DMS53 treated with DMSO at 0.1 percent for 48 hours (cell line): ENCODE results near the gene KIAA1549.

Experiments used
- DNase-seq: peaks from one replicate; lab custom pipeline; 2025; ENCODE audit not compliant: unreplicated experiment; lab: John Stamatoyannopoulos, UW

Gene KIAA1549

DNA sequence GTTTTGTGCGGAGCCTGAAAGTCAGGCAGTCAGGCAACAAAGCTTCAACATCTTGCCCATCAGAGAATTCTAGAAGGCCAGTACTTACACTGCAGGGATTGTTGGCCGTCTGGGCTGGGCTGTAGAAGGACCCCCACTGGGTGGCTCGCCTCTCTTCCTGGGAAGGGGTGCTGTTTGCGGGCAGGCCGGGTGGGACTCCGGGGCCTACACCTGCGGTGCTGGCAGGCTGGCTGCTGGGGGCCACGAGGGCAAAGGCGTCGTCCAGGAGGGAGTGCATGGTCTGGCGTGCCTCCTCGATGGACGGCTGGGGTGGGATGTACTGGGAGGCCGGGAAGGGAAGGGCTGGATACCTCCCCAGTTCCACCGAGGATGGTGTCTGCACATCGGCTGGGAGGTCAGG lies 120.1 kb downstream of the KIAA1549 start:
- no peak for DNase-seq

DNA sequence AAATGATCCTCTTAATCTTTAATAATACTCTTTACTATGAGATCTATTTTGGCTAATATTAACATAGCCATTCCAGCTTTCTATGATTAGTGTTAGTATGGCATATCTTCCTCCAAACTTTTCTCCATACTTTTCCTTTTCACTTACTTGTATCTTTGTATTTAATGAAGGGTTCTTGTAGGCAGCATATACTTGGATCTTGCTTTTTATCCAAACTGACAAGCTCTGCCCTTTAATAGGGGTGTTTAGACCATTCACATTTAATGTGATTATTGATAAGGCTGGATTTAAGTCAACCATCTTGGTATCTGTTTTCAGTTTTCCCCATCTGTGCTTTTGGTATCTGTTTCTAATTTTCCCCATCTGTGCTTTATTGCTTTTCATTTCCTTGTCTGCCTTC lies 123.5 kb downstream of the KIAA1549 start:
- DNase-seq = no peak

DNA sequence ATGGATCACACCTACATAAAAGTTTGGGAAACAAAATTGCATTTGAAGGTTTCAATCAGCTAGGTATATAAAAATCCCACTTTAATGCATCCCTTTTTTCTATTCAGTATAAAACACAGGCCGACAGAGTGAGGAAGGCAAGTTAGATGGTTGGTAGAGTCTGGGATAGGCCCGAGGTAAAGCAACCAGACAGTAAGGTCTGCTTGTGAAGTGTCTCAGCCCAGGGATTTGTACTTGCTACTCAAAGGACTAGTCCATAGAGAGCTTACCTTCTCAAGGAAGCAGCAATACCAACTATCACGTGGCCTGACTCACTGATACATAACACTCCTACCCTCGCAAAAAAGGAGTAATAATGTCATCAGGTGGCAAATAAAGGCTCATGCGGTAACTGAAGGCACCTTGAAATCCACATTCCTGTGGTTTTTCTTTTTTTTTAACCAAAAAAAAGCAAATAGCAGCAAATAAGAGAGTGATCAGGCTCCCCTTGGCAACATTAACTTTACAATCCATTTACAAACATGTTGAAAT lies 127.0 kb downstream of the KIAA1549 start:
- no peak for DNase-seq

DNA sequence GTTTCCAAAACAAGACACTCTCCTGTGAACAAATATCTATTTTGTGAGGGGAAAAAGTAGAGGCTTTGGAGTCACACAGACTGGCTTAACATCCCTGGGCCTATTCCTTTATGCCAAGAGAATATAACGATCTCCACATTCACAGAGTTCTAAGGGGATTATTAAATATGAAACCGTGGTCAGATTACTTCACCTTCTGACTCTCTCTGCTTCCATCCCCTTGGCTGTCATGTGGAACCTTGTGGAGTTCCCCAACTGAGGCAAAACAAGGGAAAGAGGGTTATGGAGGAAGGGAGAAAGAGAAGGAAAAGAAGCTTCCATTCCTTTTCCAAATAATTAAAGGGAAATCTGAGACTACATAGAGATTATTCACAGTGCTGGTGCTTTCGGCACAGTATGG lies 127.7 kb downstream of the KIAA1549 start:
- DNase-seq = no peak

DNA sequence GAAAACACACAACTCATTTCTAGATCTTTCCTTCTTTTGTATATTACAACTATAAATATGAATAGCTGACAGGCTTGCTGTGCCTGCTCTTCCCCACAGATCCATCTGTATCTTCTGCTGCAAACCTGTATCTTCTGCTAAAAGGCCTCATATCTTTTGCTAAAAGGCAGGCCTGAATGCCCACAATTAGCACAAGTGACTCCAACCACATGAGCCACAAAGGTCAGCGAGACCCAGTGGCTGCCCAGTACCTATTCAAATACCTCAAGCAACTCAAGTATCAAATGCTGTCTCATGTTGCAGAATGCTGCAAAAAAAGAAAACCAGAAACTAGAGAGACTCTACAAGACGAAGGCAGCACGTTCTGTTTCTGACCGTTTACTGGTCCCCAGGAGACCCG lies 128.7 kb downstream of the KIAA1549 start:
- DNase-seq = no peak

DNA sequence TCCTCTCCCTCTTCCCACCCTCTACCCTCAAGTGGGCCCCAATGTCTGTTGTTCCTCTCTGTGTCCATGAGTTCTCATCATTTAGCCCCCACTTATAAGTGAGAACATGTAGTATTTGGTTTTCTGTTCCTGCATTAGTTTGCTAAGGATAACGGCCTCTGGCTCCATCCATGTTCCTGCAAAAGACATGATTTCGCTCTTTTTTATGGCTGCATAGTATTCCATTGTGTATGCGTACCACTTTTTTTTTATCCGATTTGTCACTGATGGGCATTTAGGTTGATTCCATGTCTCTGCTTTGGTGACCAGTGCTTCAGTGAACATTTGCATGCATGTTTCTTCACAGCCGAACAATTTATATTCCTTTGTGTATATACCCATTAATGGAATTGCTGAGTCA lies 131.5 kb downstream of the KIAA1549 start:
- no peak for DNase-seq

DNA sequence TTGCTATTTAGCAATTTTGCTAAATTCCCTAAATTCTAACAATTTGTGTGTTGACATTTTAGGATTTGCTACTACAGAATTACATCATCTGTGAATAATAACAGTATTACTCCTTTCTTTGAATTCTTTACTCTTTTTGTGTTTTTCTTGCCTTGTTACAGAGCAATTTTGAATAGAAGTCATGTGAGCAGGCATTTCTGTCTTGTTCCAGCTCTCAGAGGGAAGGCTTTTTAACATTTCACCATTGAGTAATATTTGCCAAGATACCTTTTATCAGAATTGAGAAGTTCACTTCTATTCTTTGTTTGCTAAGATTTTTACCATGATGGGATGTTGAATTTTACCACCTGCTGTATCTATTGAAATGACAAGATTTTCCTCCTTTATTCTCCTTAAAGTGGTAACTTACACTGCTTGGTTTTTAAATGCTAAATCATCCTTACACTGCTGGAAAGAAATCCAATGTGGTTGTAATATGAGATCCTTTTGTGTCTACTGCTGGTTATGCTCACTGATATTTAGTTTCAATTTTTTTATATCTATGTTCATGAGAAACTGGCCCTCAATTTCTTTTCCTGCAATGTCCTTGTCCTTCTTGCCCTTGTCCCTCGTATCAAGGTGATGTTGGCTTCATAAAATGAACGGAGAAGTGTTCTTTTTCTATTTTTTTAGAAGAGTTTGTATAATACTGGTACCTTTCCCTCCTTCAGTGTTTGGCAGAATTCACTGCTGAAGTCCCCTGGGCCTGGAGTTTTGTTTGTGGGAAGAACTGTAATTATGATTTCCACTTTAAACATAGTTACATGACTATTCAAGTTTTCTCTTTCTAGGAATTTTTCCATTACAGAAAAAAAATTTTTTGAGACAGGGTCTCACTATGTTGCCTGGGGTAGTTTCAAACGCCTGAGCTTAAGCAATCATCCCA lies 132.9 kb downstream of the KIAA1549 start:
- no peak for DNase-seq

DNA sequence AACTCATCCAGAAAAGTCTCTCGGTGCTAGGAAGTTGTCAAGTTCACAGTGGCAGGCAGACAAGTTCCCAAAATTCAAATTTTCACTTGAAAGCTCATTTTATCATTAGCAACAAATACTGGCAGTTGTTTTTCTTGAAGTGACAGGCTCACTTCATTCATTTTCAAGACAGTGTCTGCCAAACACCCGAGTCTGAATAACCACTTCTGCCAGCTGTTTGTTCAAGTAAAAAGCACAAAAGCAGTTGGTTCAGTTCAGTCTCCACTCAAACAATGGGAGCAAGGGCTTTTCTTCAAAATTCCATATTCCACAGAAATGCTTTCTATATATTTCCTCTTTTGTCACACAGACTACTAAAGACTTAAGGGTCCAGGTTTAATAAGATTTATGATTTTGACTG lies 135.5 kb downstream of the KIAA1549 start:
- DNase-seq = no peak

DNA sequence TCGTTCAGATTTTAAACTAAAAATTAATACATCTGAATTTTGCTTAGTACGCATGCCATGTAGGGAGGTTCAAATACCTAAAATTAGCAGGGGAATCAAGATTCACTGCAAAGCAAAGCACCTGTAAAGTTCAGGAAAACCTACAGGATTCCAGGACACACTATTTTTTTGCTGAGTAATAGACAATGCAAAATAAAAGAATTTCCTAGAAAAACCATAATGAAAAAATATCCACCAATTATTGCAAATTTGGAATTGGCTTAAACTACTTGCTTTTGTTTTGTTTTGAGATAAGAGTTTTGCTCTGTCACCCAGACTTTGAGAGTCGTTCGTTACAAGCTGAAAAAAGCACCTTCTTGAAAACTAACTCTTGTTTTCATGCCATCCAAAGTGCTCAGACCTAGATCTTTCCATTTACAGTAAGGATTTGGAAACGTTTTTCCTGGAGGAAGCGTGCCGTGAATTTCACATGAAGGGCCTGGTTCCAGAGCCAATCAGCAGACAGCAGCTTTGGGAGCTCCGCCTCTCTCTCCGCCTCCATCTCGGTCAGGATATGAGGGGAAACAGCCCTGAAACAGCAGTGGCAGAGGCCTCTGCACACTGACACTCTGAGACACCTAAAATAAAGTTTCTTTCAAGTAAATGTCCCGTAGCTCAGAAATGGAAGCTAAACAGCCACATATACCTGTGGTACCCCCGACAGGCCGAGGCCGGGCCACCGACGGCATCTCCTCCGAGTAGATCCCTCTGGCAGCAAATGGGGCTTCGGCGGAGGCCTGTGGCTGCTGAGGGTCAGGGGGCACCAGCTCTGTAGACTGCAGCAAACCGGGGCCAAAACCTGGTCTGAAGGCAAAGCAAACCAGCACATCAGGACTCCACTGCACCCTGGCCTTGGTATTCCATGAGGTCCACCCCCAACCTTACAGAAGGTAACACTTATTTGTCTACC lies 137.3 kb downstream of the KIAA1549 start:
- DNase-seq = no peak

DNA sequence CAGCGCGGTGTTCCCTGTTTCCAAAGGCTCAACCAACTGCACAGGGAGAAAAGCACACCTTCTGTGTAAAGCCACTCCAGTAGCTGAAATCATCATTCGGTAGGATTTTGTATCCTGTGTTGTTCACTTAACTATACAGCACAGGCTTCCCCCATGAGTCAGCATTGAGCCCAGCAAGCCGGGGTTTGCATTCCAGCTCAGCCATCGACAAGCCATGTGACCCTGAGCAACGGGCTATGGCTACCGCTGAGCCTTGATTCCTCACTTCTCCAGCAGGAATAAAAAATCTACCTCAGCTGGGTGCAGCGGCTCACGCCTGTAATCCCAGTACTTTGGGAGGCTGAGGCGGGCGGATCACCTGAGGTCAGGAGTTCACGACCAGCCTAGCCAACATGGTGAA lies 139.1 kb downstream of the KIAA1549 start:
- no peak for DNase-seq

DNA sequence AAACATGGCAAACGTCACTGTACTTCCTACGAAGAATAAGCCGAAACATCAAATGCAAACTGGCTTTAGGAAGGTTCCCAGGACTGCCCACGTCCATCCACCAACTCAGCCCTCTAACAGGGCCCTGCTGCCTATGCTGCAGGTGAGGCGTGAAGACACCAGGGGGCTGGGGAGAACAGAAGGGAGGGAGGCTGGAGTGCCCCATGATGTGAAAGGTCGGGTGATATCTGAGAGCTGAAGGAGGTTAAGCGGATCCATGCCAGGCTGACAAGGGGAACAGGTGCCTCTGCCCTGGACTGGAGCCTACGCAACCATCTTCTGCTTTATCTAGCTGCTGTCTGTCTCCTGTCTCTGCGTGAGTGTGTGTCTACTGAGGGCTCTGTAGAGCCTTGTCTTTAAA lies 143.0 kb downstream of the KIAA1549 start:
- peak; percentile 83 for DNase-seq

DNA sequence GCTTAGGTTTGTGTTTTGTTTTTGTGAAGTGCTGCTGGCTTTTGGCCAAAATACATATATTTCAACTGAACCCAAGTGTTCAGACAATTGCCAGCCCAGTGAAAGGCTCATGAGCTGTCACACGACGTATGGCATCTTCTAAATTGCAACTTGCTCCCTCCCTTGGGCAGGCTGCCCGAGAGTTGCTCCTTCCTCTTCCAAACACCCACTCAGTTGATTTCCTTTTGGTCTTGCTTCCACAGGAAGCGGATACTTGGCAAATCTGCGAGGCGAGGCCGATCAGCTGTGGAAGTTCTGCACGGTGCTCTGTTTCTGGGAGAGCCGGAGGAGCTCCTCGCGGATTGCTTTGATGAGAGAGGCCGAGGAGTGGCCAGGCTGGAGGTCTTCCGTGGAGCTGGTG lies 143.6 kb downstream of the KIAA1549 start:
- peak; percentile 95 for DNase-seq

DNA sequence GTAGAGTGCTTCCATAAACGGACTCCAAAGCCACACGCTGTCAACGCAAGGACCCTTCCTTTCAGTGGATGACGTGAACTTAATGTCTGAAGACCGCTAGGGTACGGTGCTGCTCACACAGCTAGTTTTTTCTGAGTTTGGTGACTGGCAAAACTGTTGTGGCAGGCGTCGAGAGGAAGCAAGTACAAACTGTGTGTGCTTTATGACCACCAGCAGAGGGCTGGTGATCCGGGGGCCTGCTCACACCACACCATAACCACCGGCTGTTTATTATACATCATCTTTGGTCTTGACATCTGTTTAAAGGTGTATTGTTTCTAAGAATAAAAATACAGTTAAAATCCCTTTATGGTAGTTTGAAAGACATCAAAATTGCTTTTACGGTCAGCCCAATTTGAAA lies 146.1 kb downstream of the KIAA1549 start:
- no peak for DNase-seq

DNA sequence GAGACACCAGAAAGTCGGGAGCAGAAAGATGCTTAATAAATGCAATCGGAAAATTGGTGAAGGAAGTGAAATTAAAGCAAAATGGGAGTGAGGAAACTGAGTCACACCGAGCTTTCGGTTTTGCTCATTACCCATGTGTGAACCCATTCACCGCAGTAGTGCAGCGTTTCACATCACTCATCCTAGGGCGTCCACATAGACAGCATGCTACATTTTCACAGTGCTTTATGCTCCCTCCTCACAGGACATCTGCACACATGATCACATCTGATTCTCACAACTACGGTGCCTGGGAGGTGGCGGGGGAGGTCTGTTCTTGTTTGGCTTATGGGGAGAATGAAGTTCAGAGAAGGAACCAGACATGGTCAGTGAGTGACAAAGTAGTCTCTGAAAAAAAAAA lies 146.6 kb downstream of the KIAA1549 start:
- no peak for DNase-seq

DNA sequence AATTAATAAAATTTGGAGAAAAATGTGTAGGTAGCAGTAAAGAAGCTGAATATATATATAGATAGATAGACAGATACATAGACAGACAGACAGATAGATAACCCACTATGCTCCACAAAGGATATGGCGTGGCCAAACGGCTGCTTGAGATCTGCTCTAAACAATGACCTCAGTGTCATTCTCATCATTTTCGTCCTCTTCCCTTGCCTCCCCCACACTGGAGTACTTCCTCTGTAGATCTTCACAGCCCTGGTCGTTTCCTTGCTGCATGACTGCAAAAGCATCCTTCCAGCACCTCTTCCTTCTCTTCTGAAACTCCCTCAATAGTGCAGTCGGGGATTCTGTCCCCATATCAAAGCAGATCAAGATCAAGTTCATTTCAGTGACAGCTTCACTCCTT lies 147.6 kb downstream of the KIAA1549 start:
- DNase-seq = no peak

DNA sequence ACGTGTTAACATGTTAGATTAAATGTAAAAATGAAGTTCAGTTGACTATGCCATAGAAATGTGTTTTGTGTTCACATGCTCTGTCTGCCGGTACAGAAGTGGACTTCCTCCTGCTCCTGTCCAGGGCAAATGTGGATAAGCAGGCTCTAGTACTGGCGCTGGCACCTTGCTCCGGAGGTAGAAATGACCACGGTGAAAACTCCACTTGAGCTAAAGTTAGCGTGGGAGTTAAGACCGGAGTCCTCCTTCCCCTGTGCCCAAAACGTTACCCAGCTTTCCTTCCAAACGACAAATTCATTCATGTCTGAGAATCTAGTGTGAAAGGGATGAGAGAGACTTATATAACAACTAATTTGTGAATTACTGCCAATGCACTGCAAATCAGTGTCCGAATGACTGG lies 148.2 kb downstream of the KIAA1549 start:
- no peak for DNase-seq

DNA sequence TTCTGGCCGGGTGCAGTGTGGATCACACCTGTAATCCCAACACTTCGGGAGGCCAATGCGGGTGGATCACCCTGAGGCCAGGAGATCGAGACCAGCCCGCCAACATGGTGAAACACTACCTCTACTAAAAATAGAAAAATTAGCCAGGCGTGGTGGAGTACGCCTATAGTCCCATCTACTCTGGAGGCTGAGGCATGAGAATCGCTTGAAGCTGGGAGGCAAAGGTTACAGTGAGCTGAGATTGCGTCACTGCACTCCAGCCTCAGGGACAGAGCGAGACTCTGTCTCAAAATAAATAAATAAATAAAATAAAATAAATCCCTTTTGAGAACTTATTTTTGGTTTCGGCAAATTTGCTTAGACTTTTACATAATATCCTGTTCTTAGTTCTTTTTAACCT lies 151.9 kb downstream of the KIAA1549 start:
- no peak for DNase-seq

DNA sequence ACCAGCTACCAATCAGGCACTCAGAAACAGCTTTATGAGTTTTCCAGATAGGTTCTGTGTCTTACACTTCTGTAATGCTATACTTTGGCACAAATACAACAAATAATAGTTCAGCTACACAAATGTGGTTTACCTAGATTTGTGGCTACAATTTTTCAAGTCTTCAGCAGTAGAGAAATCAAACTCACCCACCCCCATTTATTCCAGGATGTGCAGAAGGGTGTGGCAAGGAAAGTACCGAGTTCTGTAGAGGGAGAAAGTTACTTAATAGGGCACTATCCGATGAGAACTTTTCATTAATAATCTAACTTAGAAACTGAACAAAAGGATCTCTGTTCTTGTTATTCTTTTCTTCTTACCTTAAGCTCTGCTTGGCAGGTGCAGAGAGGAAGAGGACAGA lies 152.9 kb downstream of the KIAA1549 start:
- no peak for DNase-seq

DNA sequence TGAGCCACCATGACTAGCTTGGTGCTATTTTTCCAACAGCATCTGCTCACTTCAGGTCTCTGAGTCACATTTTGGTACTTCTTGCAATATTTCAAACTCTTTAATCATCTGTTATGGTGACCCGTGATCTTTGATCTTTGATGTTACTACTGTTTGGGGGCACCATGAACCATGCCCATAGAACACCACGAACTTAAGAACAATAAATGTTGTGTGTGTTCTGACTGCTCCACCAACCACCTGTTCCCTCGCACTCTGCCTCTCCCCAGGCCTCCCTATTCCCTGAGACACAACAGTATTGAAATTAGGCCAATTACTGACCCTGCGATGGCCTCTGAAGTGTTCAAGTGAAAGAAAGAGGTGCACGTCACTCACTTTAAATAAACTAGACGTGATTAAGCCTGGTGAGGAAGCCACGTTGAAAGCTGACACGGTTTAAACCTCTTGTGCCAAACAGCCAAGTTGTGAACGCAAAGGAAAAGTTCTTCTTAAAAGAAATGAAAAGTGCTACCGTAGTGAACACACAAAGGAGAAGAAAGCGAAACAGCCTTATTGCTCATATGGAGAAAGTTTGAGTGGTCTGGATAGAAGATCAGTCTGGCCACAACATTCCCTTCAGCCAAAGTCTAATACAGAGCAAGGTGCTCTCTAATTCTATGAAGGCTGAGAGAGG lies 156.0 kb downstream of the KIAA1549 start:
- DNase-seq = no peak

DNA sequence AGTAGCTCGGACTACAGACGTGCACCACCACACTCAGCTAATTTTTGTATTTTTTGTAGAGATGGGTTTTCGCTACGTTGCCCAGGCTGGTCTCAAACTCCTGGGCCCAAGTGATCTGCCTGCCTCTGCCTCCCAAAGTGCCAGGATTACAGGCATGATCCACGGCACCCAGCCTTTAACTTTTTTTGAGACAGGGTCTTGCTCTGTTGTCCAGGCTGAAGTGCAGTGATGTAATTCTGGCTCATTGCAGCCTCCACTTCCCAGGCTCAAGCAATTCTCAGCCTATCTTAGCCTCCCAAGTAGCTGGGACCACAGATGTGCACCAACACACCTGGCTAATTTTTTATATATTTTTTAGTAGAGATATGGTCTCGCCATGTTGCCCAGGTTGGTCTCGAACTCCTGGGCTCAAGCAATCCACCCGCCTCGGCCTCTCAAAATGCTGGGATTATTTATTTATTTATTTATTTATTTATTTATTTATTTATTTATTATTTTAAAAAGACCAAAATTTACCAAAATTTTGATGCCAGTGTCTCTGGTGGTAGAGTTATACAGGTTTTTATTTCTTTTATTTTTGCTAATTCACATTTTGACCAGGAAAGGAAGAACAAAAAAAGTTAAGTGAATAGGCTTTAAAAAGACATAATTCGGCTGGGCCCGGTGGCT lies 158.2 kb downstream of the KIAA1549 start:
- no peak for DNase-seq

DNA sequence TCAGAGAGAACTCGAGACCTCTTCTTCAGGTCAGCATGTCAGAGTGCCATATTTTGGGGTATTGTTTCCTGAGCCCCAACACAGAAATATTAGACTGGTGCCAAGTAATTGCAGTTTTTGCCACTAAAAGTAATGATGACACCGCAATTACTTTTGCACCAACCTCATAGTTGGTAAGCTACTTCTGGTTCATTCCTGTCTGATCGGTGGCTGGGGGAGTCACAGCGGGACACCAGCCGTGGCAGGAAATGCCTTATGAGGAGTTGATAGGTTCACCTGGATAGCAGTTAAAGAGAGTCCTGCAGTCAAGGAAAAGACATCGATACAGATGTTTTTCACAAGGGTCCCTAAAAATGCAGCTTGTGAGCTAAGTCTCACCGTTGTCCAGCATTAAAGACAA lies 159.3 kb downstream of the KIAA1549 start:
- DNase-seq = no peak
